Measurements from ENCODE around the gene EID2B. TPM values are rescaled to one million over a fixed set of nuclear protein-coding genes. Genes with fewer than 3 reads are reported as not detected.

Gene EID2B
- total and polyA plus RNA-seq, 12 donors, result 1.8 to 4.7 (median 3.2) TPM

DNA sequence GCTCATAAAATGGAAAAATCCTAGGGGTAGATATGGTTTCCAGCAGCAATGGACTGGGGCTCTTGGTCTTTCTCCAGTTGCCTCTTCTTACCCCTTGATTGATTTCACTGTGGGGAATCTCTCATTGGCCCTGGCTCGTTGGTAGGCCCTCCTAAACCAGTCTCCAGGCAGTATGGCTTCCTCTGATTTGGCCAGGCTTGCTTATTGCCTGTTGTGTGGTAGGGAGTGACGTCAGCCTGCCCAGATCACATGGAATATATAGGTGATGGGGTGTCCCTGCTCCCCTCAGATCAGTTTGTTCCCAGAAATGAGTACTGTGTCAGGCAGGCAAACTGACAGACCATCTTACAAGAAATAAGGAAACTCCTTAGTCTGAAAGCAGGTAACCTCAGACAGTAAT lies 23.4 kb downstream of the EID2B start:
- H3K27ac ChIP-seq, result no peak overlapping the region
- no peak overlapping the region for H3K4me3 ChIP-seq
- WGBS, 2 donors, result 56 to 63% methylated on average over 2 of the region's 2 CpGs
- H3K9me3 ChIP-seq, result no peaks in the 10 kb centered on the region
- DNase-seq (no peak), ATAC-seq (no peak)
- intact Hi-C loops (cut with DNase I), result no loop called here
- peaks cover 17 to 96% (median 90%) of the 10 kb centered on the region in 7 donors for H3K27me3 ChIP-seq
- TF ChIP-seq, protein P1, sequence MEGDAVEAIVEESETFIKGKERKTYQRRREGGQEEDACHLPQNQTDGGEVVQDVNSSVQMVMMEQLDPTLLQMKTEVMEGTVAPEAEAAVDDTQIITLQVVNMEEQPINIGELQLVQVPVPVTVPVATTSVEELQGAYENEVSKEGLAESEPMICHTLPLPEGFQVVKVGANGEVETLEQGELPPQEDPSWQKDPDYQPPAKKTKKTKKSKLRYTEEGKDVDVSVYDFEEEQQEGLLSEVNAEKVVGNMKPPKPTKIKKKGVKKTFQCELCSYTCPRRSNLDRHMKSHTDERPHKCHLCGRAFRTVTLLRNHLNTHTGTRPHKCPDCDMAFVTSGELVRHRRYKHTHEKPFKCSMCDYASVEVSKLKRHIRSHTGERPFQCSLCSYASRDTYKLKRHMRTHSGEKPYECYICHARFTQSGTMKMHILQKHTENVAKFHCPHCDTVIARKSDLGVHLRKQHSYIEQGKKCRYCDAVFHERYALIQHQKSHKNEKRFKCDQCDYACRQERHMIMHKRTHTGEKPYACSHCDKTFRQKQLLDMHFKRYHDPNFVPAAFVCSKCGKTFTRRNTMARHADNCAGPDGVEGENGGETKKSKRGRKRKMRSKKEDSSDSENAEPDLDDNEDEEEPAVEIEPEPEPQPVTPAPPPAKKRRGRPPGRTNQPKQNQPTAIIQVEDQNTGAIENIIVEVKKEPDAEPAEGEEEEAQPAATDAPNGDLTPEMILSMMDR (IDR thresholded peaks at IDR 0.05), result no peak
- H3K36me3 ChIP-seq, result no peaks in the 10 kb centered on the region
- H3K4me1 ChIP-seq, result peaks cover 0 to 11% (median 5%) of the 10 kb centered on the region in 9 donors

DNA sequence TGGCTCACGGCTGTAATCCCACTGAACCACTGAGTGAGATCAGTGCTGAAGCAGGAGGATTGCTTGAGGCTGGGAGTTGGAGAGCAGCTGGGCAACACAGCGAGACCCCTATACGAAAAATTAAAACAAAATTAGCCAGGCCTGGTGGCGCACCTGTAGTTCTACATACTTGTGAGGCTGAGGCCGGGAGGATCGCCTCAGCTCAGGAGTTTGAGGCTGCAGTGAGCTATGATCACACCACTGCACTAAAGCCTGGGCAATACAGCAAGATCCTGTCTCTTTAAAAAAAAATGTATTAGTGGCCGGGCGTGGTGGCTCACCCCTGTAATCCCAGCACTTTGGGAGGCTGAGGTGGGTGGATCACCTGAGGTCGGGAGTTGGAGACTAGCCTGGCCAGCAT lies 24.0 kb downstream of the EID2B start:
- no peak for DNase-seq
- Histone ChIP-seq H3K9me3 (no peaks in the 10 kb centered on the region), H3K4me3 (no peak overlapping the region), H3K36me3 (no peaks in the 10 kb centered on the region), H3K4me1 (peaks cover 0 to 11% (median 5%) of the 10 kb centered on the region in 9 donors), H3K27me3 (peaks cover 17 to 96% (median 90%) of the 10 kb centered on the region in 7 donors), H3K27ac (no peak overlapping the region)
- TF ChIP-seq, protein P1 (IDR thresholded peaks at IDR 0.05), result no peak
- intact Hi-C loops (cut with DNase I), result no loop called here
- 86 to 93% methylated on average over 9 of the region's 9 CpGs for WGBS, 2 donors
- no peak for ATAC-seq

DNA sequence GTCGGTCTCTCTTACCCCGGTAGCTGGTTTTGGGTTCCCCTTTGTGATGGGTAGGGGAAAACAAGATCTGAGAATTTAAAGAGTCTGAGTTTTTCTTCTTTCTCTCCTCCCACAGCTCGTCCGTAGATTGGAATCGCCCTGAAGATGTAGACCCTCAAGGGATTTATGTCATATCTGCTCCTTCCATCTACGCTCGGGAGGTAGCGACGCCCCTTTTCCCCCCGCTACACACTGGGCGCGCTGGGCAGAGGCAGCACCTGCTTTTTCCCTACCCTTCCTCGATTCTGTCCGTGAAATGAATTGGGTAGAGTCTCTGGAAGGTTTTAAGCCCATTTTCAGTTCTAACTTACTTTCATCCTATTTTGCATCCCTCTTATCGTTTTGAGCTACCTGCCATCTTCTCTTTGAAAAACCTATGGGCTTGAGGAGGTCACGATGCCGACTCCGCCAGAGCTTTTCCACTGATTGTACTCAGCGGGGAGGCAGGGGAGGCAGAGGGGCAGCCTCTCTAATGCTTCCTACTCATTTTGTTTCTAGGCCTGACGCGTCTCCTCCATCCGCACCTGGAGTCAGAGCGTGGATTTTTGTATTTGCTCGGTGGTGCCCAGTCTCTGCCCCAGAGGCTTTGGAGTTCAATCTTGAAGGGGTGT lies 24.8 kb downstream of the EID2B start:
- Histone ChIP-seq H3K9me3 (no peaks in the 10 kb centered on the region), H3K4me1 (peaks cover 0 to 15% (median 8%) of the 10 kb centered on the region in 9 donors), H3K36me3 (no peaks in the 10 kb centered on the region), H3K4me3 (peak overlapping the region in 6 of 10 donors; percentile 44 to 55 (median 52)), H3K27ac (no peak overlapping the region), H3K27me3 (peaks cover 19 to 96% (median 90%) of the 10 kb centered on the region in 7 donors)
- DNase-seq (no peak), ATAC-seq (no peak)
- WGBS, 2 donors, result 46 to 48% methylated on average over 24 of the region's 24 CpGs
- intact Hi-C loops (cut with DNase I), result no loop called here
- TF ChIP-seq, protein P1 (IDR thresholded peaks at IDR 0.05), result no peak

DNA sequence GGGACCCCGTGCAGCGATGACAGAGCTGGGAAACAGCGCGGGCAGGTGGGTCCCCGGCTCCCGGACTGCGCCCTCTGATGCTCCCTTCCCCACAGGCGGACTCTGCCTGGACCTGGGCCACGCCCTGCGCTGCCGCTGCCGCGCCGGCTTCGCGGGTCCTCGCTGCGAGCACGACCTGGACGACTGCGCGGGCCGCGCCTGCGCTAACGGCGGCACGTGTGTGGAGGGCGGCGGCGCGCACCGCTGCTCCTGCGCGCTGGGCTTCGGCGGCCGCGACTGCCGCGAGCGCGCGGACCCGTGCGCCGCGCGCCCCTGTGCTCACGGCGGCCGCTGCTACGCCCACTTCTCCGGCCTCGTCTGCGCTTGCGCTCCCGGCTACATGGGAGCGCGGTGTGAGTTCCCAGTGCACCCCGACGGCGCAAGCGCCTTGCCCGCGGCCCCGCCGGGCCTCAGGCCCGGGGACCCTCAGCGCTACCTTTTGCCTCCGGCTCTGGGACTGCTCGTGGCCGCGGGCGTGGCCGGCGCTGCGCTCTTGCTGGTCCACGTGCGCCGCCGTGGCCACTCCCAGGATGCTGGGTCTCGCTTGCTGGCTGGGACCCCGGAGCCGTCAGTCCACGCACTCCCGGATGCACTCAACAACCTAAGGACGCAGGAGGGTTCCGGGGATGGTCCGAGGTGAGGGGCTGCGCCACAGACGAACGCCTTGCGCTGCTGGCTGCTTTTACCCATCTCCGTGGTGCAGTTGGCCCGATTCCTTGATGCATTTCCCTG lies 25.5 kb downstream of the EID2B start:
- peak overlapping the region; percentile 21 to 55 (median 46) for H3K4me3 ChIP-seq
- WGBS, 2 donors, result 4 to 6% methylated on average over 93 to 96 of the region's 96 CpGs
- H3K27ac ChIP-seq, result no peak overlapping the region
- no peaks in the 10 kb centered on the region for H3K9me3 ChIP-seq
- H3K4me1 ChIP-seq, result peaks cover 0 to 19% (median 9%) of the 10 kb centered on the region in 9 donors
- no peaks in the 10 kb centered on the region for H3K36me3 ChIP-seq
- TF ChIP-seq, protein P1 (IDR thresholded peaks at IDR 0.05), result no peak
- DNase-seq (no peak), ATAC-seq (peak in 4 of 8 donors; percentile 18 to 57 (median 39))
- intact Hi-C loops (cut with DNase I), result no loop called here
- peaks cover 19 to 95% (median 90%) of the 10 kb centered on the region in 7 donors for H3K27me3 ChIP-seq

All from heart right ventricle (tissue), 16 donors.